GM18858 (cell line): ENCODE results near the gene WWP2.

Experiments
- ATAC-seq: cut with Tn5 transposase; IDR thresholded peaks from one replicate; pipeline ENCODE4 v1.9.1; 2021; ENCODE audit not compliant: unreplicated experiment

The WWP2 gene

DNA sequence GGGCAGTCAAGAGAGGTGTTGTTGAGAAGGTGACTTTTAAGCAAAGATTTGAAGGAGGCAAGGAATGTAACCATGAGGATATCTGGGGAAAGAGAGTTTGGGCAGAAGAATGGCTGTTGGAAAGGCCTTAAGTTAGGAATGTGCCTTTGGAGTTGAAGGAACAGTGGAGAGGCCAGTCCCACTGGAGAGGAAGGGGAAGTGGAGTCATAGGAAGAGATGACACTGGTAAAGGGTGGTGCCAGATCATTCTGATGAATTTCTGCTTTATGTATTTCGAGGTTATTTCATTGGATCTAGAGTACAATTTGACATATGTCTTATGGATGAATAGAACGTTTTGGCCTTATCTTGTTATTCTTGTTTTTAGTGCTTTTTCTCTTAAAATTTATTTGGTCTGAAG lies 93.5 kb downstream of the WWP2 start:
- no peak for ATAC-seq

DNA sequence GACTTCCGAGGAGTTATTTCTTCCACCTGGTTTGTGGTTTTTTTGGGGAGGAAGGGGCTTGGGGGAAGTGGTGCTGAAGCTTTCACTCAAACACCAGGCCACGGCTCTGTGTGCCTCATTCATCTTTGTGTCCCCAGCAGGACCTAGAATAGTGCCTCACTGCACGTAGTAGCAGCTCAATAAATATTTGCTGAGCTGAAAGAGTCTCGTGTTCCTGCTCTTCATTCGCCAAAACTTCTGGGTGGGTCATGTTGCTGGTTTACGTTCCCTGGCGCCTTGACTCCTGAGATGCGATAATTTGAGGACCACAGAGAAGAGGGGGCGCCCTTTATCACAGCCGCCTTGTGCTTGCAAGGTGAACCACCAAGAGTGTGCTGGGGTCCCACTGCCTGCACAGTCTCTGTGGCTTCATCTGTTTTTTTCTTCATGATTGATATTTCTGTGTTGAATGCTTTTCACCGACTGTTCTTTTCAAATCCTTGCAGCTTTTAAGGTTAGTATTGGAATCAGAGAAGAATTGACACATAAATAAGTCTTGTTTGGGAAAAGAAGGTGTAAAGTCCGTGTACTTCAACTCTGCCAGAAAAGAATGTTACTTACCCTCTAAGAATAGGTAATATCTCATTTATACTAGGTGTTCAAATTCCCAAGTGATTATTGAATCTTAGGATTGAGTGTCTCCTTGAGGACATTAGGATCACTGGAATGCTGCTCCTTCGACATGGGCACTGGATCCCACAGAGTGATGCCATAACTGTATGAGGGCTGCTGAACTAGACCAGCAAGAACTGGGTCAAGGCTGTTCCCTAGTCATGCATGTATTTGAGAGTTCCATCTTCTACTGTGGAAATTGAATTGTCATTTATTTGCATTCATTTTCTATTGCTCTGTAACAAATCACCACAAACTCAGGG lies 96.3 kb downstream of the WWP2 start:
- no peak for ATAC-seq

DNA sequence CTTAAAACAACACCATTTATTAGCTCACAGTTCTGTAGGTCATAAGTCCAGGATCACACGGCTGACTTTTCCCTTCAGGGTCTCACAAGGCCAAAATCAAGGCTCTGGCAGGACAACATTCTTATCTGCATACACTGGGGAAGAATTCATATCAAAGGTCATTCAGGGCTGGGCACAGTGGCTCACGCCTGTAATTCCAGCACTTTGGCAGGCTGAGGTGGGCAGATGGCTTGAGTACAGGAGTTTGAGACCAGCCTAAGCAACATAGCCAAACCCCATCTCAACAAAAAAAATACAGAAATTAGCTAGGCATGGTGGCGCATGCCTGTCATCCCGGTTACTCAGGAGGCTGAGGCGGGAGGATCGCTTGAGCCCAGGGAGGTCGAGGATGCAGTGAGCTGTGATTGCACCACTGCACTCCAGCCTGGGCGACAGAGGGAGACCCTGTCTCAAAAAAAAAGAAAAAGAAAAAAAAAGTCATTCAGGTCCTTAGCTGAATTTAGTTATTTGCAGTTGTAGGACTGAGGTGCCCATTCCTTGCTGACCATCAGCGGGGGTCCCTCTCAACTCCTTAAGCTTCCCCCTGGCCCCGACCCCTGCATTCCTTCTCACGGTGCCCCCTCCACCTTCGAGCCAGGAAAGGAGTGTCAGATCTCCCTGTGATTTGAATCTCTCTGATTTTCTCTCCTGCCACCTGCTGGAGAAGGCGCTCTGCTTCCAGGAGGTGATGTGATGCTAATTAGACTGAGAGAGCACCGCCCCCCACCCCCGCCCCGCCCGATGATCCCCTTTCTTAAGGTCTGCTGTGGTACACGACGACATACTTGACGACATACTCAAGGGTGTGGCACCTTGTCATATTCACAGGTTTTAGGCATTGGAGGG lies 97.2 kb downstream of the WWP2 start:
- ATAC-seq, result no peak

DNA sequence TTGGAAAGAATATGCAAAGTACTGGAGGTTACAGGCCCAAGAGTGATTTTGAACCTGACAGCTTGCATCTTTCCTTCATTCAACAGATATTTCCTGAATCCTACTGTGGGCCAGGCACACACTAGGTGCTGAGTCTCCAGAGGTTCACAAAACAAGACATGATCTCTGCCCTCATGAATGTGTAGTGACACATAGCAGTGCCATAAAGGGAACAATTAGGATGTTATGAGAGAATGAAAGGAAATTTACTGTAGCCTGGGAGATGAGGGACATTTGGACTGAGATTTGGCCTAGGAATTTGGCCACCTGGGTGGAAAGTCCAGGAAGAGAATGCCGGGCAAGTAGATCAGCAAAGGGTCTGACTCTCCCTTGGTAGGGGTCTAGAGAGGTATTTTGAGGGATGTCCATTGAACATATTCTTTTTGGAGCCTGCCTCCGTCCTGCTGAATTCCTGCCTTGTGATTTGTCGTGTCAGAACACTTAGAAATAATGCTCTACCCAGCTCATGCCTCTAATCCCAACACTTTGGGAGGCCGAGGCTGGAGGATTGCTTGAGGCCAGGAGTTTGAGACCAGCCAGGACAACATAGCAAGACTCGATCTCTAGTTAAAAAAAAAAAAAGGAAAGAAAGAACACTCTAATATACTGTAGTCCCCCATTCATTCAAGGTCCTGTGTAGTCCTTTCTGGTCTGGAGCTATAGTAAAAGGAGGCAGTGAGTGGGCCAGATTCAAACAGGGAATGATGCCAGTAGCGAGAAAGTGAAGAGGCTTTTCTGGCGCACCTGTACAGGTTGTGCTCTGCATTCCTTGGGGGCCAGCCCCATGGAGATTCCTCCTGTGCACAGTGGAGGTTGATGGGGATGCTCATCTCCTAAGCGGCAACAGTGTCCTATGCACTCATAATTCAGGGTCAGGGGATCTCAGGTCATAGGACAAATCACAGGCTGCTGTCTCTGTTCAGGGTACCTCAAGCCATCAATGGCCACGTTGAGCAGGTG lies 98.4 kb downstream of the WWP2 start:
- ATAC-seq, result no peak

DNA sequence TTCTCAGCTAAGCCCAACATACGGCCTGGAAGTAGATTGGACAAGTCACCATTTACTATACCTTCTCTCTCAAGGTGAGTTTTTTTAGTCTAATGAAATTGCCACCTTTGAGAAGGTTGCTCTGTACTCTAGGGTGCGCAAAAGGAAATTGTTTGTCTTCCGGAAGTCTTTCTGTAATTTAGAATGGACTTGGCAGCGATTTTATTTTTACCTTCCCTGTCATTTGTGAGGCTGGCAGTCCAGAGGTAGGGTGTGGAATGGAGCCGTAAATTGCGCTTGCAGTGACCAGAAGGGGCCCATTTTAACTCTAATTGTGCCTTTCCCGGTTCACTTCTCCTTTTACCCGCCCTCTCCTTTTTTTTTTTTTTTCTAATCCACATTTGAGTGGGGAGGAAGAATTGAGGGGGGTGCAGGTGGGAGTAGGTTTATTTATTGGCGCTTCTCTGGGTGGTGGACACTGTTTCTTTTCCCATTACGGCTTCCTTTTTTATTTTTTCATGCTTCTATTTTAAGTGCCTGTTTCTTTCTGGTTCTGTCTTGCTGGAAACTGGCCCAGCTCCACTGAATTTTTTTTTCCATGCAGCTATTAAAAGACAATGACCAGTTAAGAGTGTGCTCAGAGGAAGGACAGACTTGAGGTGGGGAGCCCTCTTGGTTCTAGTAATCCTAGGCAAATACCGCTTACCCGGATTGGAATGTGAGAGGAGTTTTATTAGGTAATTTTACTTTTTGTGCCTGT lies 99.3 kb downstream of the WWP2 start:
- ATAC-seq, result no peak

DNA sequence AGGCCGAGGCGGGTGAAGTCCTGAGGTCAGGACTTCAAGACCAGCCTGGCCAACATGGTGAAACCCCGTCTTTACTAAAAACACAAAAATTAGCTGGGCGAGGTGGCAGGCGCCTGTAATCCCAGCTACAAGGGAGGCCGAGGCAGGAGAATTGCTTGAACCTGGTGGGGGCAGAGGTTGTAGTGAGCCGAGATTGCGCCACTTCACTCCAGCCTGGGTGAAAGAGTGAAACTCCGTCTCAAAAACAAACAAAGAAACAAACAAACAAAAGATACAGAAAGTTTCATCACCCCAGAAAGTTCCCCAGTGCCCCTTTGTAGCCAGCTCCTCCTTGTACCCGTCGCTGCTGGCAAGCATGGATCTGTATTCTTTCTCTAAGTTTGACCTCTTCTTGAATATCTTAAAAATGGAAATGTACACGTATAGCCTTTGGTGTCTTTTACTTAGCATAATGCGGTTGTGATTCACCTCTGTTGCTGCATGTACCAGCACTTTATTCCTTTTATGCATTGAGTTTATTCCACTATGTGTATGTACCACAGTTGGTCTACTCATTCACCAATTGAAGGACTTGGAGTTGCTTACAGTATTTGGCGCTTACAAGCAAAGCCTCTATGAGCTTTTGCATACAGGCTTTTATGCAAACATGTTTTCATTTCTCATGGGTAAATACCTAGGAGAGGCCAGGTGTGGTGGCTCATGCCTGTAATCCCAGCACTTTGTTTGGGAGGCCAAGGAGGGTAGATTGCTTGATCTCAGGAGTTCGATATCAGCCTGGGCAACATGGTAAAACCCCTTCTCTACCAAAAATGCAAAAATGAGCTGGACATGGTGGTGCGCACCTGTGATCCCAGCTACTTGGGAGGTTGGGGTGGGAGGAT lies 101.5 kb downstream of the WWP2 start:
- no peak for ATAC-seq

DNA sequence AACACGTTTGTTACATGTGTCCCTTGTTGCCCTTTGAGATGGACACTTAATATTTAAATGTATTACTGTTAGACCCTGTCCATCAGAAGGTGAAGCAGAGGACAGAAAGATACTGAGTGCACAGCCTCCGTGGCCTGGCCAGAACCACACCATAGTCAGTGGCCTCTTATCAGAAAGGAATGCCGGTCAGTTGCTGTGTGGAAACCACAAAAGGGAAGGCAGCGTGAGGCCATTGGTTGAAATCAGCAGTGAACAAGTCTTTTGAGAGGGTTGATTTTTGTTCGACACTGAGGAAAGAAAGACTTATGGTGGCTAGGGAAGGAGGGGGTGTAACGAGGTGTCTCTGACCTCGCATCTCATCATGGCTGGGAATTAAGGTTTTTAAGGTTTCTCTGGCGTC lies 103.6 kb downstream of the WWP2 start:
- no peak for ATAC-seq

DNA sequence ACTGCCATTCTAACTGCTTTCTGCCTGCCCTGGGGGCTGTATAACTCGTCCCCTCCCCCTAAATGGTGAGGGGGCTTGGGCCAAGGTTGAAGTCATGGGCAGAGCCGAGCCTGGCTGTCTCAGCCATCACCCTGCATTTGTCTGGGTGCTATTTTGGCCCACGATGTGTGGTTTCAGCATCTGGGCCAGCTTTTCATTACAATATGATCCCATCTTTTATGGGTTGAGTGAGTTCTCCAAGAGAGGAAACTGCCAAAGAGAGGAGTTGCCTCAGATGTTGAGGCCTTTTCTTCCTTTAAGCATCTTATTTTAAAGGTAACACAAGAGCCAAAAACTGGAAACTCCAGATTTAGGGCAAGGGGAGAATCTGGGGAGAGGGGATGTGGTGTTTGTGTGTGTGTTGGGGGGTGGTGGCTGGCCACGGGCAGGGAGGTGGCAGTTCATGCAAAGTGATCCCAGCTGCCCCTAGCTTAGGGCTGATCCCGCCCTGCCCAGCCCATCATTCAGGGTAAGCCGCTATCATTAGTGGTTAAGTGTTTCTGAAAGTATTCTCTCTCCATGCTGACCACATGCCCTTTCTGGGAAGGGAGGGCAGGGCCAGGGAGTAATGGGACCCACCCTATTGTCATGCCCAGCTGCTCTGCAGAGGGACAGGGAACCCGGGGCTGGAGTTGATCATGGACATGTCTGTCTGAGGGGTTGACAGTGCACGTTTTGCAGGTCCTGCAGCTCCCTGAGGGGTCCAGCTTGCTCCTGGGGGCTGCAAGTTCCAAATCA lies 105.8 kb downstream of the WWP2 start:
- no peak for ATAC-seq

DNA sequence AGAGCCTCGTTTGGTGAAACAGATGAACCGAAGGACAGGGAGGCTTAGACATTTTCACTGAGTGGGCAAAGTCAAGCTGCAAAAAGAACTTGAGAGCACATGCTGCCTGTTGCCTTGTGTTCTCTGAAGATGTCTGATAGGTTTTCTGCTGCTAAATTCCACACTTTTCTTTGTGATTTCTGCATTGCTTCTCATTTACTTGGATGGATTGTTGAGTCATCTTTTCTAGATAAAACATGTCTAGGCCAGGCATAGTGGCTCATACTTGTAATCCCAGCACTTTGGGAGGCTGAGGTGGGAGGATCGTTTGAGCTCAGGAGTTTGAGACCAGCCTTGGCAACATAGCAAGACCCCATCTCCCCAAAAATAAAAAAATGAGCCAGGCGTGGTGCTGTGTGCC lies 108.6 kb downstream of the WWP2 start:
- no peak for ATAC-seq

DNA sequence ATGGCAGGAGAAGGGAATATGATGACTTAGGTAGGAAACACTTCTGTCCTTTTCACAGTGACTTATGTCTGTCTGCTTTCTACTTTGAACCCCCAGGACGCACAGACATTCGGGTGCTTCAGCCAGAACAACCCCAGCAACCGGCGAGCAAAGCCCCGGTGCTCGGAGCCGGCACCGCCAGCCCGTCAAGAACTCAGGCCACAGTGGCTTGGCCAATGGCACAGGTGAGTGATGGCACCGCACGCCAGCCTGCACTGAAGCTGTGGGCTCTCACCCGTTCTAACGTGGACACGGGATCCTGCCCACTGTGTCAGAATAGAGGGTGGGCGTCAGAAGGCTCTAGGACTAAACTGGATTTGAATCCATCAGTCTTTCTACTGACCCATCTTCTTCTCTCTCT lies 109.6 kb downstream of the WWP2 start:
- ATAC-seq, result no peak

DNA sequence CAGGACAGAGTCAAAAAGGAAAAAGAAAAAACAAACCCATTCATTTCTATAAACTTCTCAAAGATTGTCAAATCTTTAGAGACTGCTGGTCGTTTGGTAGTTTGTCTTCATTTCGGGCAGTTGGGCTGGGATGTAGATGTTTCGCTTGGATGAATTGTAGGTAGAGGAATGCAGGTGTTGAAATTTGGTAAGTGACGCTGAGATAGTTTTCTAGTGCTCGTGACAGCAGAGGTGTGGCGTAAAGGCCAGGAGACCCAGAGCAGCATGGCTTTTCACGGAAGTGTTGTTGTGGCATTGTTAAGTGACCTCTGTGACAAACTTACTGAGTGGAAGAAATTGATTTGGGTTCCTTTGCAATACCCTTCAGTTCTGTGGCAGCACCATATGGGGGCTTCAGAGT lies 110.8 kb downstream of the WWP2 start:
- ATAC-seq, result no peak

DNA sequence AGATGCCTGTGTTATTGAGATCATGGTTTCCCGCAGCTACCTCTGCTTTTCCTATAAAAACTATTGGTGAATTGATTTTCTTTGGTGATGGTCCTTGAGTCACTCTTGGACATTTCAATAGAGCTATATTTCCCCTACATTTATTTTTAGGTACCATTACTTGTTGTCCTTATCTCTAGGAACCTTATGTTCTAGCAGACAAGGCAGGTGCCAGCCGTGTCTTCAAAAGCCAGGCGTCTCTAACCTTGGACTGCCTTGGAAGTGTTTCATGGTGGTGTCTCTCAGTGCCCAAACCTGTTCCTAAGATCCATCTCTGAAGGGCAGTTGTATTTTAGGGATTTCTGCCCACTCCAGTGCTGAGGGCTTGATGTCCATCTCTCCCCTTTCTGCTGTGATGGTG lies 111.7 kb downstream of the WWP2 start:
- ATAC-seq, result no peak

DNA sequence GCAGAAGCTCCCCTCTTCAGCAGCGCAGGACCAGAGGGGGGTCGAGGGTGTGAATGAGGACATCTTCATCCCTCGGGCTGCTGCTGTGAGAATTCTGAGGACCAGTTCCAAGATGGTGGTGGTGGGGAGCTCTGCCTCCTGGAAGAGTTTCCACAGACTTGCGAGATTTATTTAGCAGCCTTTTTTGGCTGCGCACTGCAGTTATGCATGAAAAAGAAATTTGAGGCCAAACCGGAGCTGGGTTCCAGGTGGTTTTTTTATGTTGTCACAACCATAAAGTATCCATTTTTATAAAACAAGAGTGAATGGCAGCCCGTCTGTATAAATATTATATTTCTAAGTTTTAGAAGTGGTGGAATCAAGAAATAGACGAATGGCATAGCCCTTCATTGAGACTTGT lies 112.1 kb downstream of the WWP2 start:
- no peak for ATAC-seq

DNA sequence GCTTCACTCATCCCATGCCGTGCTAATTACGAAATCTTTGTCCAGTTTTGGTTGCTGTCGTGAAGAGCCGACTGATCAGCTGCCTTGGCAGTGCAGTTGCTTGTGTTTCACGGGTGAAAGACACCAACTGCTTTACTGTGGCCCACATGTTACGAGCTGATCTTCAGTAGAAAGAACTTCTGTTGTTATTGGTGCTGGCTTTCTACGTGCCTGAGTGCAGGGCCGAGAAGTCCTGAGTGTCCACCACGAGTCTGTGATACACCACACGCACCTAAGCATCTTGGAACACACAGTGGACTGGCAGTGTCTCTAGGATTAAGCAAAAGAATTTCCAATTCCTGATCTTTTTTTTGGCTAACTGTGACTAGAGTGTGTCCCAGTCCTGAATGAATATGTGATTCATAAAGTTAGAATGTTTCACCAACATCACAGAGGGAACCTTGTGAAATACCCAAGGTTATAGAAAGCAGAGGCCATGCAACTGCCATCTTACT lies 118.6 kb downstream of the WWP2 start:
- no peak for ATAC-seq

DNA sequence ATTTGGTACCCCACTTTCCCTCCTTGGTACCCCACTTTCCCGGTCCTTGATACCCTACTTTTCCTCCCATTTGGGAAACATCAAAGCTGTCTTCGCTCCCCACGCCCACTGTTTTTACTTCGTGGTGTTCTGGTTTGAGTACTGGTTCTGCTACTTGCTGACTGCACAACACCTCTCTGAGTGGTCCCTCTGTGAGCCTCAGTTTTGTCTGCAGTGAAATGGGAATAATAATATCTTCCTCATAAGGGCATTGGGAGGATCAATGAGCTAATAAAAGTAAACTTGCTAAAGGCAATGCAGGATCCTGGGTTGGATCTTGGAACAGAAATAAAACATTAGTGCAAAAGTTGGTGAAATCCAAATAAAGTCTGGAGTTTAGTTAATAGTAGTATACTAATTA lies 119.0 kb downstream of the WWP2 start:
- ATAC-seq, result no peak

DNA sequence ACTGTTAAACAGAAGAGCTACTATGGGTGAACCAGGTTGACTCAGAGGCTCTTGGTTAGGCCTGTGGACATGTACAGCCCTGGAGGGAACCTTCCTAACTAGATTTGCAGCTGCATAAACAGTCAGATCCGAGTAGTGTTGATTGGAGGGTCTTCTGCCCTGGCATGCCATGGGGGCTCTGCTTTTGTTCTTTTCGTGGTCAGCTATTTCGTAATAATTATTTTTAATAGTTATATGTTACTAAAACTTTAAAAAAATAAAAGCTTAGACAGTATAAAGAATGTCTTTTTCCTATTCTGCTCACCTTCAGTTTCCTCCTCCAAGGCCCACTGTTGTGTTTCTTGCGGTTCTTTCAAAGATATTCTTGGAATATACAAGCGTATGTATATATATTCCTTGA lies 121.6 kb downstream of the WWP2 start:
- no peak for ATAC-seq

DNA sequence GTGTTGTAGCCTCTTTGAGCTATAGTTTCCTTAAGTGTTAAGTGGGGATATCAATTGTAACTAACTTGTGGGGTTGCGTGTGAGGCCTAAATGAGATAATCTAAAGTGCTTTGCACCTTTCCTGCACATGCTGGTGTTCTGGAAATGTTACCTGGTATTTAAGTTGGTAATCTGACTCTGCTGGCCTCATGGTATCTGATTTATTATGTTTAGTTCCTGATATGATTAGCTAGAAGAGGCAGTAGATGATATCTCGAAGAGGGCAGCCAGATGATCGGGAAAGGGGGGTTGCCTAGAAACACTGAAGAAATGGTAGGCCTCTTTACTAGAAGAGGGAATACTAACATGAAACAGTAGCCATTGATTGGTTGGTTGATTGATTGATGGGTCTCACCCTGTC lies 123.6 kb downstream of the WWP2 start:
- ATAC-seq, result no peak

DNA sequence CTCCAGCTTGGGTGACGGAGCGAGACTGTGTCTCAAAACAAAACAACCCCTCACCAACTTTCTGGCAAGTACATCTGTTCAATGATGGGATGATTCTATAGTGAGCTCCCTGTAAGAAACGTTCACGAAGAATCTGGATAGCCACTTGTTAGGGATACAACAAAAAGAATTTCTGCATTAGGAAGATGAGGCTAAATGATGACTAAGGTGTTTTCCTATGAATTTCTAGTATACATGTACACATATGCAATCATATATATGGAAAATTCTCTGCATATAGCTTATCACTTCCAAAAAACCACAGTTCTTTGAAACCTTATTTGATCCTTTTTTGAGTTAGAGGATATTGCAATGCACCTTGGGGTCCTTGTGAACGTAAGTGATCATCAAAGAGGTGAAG lies 124.6 kb downstream of the WWP2 start:
- ATAC-seq, result no peak
